WTC11 (cell line): ENCODE measurements around the gene AHRR.

ENCODE experiments used
- CTCF ChIP-seq: fragments of 200-600 bp; IDR thresholded peaks from 2 replicates; pipeline ENCODE4 v1.8.0; 2022; ENCODE audit warnings: antibody characterized with exemption
- FOXP1 ChIP-seq: sonication (generic); formaldehyde crosslinking; IDR thresholded peaks from 2 replicates; pipeline ENCODE4 v1.8.0; 2022; ENCODE audit warnings: missing genetic modification reagents, mild to moderate bottlenecking, moderate library complexity, borderline replicate concordance
- HMGXB4 ChIP-seq: sonication (generic); formaldehyde crosslinking; IDR thresholded peaks from 2 replicates; pipeline ENCODE4 v1.8.1; 2023; ENCODE audit warnings: mild to moderate bottlenecking, moderate library complexity, missing genetic modification reagents
- JUN ChIP-seq: sonication (generic); formaldehyde crosslinking; IDR thresholded peaks from 2 replicates; pipeline ENCODE4 v1.8.0; 2023; ENCODE audit warnings: mild to moderate bottlenecking, missing genetic modification reagents
- KAT7 ChIP-seq: sonication (generic); formaldehyde crosslinking; IDR thresholded peaks from 2 replicates; pipeline ENCODE4 v1.8.1; 2023; ENCODE audit warnings: missing genetic modification reagents, mild to moderate bottlenecking, borderline replicate concordance

- TF ChIP-seq JUN (CRISPR knock-in tag) (no peak), HMGXB4 (CRISPR knock-in tag) (no peak), CTCF (no peak), FOXP1 (CRISPR knock-in tag) (no peak), KAT7 (CRISPR knock-in tag) (no peak)
Measured at GRCh38 chr5:434443-435146, 113.1 kb downstream of the AHRR start.
